Neural cell (in vitro differentiated cells): ENCODE measurements around the gene NFS1. TPM values are rescaled to one million over a fixed set of nuclear protein-coding genes. Genes with fewer than 3 reads are reported as not detected.
"Not testable (repeated sequence)": the region's sequence is repeated elsewhere in the genome, so short reads cannot be mapped to it uniquely, and the experiment has no call there.

Experiments used
- H2AFZ ChIP-seq: fragments of 200-600, 300-800 bp; sonication (generic), shearing (Covaris generic); 2 replicates; pipeline ENCODE4 v1.6.0; 2014; ENCODE audit warnings: low read depth, mild to moderate bottlenecking, antibody characterized with exemption, low read length, moderate library complexity
- H3F3A ChIP-seq: fragments of 200-600 bp; shearing (Covaris generic); 2 replicates; pipeline ENCODE4 v1.6.1; 2016; ENCODE audit warnings: mild to moderate bottlenecking, moderate library complexity, mixed read lengths, antibody characterized with exemption, low read length; ENCODE audit not compliant: insufficient read depth, poor library complexity, severe bottlenecking
- H3K27ac ChIP-seq: fragments of 200-600, 300-800 bp; sonication (generic), shearing (Covaris generic); 2 replicates; pipeline ENCODE4 v1.5.1; 2014; ENCODE audit warnings: mild to moderate bottlenecking, low read length, moderate library complexity
- H3K27me3 ChIP-seq: fragments of 300-800, 200-600 bp; sonication (generic), shearing (Covaris generic); 2 replicates; pipeline ENCODE4 v1.6.0; 2014; ENCODE audit warnings: mild to moderate bottlenecking, low read depth, low read length, moderate library complexity; ENCODE audit not compliant: insufficient read depth
- H3K36me3 ChIP-seq: fragments of 300-800, 200-600 bp; sonication (generic), shearing (Covaris generic); 2 replicates; pipeline ENCODE4 v1.5.1; 2014; ENCODE audit warnings: mild to moderate bottlenecking, antibody characterized with exemption, low read length, moderate library complexity; ENCODE audit not compliant: insufficient read depth
- H3K4me2 ChIP-seq: fragments of 300-800, 200-600 bp; sonication (generic), shearing (Covaris generic); 2 replicates; pipeline ENCODE4 v1.6.0; 2014; ENCODE audit warnings: mild to moderate bottlenecking, low read length
- H3K4me3 ChIP-seq: fragments of 300-800, 200-600 bp; sonication (generic), shearing (Covaris generic); 2 replicates; pipeline ENCODE4 v1.5.1; 2014; ENCODE audit warnings: mild to moderate bottlenecking, low read length, moderate library complexity
- H3K79me2 ChIP-seq: fragments of 200-600 bp; shearing (Covaris generic); replicated peaks from 2 replicates; pipeline ENCODE4 v1.6.0; 2014; ENCODE audit warnings: mild to moderate bottlenecking, low read length, moderate library complexity; ENCODE audit not compliant: insufficient read depth
- H3K9ac ChIP-seq: fragments of 300-800, 200-600 bp; sonication (generic), shearing (Covaris generic); 2 replicates; pipeline ENCODE4 v1.6.1; 2016; ENCODE audit warnings: mild to moderate bottlenecking, low read length, mixed read lengths
- H3K9me2 ChIP-seq: fragments of 200-600 bp; shearing (Covaris generic); 2 replicates; pipeline ENCODE4 v1.6.1; 2016; ENCODE audit warnings: mild to moderate bottlenecking, low read length, mixed read lengths; ENCODE audit not compliant: insufficient read depth
- H3K9me3 ChIP-seq: fragments of 200-600, 300-800 bp; sonication (generic), shearing (Covaris generic); 2 replicates; pipeline ENCODE4 v1.6.1; 2016; ENCODE audit warnings: mild to moderate bottlenecking, mixed run types, low read length, moderate library complexity, mixed read lengths
- H4K20me1 ChIP-seq: fragments of 200-600 bp; shearing (Covaris generic); 2 replicates; pipeline ENCODE4 v1.6.1; 2016; ENCODE audit warnings: mild to moderate bottlenecking, mixed run types; ENCODE audit not compliant: insufficient read depth
- MXI1 ChIP-seq: fragments of 450-650 bp; conservative IDR thresholded peaks from 2 replicates; pipeline ENCODE4 v1.6.1; 2014; ENCODE audit warnings: antibody characterized with exemption, mild to moderate bottlenecking; ENCODE audit not compliant: poor library complexity, severe bottlenecking
- POLR2AphosphoS5 ChIP-seq: IDR thresholded peaks from 2 replicates; pipeline ENCODE4 v1.6.1; 2012
- RAD21 ChIP-seq: fragments of 450-650 bp; conservative IDR thresholded peaks from 2 replicates; pipeline ENCODE4 v1.6.1; 2014; ENCODE audit warnings: antibody characterized with exemption, mild to moderate bottlenecking, moderate library complexity
- SMC3 ChIP-seq: fragments of 450-650 bp; conservative IDR thresholded peaks from 2 replicates; pipeline ENCODE4 v1.6.1; 2014; ENCODE audit warnings: antibody characterized with exemption, mild to moderate bottlenecking, moderate library complexity; ENCODE audit not compliant: poor library complexity
- TAF1 ChIP-seq: IDR thresholded peaks from 2 replicates; pipeline ENCODE4 v1.6.1; 2012; ENCODE audit warnings: low read depth
- polyA plus RNA-seq: library from polyadenylated mRNA; depleted of rRNA; stranded (reverse); fragments of >200 nt; gene quantifications from 2 replicates; pipeline ENCODE4 v1.2.3, GENCODE V29; 2014
- TF ChIP-seq, protein P1 (sequence below): fragments of 450-650 bp; IDR thresholded peaks from 2 replicates; pipeline ENCODE4 v1.5.1; 2014; ENCODE audit warnings: antibody characterized with exemption, mild to moderate bottlenecking, moderate library complexity; ENCODE audit not compliant: poor library complexity, severe bottlenecking

Gene NFS1
- polyA plus RNA-seq, 1 donor from 2014 or later: 55.2 TPM

DNA sequence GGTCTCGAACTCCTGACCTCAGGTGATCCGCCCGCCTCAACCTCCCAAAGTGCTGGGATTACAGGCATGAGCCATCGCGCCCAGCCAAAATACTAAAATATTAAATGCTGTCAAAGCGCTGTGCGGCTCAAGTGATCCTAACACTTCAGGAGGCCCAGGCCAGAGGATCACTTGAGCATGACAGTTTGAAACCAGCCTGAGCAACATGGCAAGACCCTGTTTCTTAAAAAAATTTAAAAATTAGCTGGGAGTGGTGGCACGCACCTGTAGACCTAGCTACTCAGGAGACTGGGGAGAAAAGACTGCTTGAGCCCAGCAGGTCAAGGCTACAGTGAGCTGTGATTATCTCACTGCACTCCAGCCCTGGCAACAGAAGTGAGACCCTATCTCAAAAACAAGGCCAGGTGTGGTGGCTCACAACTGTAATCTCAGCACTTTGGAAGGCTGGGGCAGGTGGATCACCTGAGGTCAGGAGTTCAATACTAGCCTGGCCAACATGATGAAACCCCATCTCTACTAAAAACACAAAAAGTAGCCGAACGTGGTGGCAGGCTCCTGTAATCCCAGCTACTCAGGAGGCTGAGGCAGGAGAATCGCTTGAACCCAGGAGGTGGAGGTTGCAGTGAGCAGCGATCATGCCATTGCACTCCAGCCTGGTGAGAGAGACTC lies 24.6 kb upstream of the NFS1 start:
- Histone ChIP-seq H3K79me2 (peaks cover 50% of the 10 kb centered on the region), H4K20me1 (peaks cover 36% of the 10 kb centered on the region)
- not testable (repeated sequence) for H2AFZ ChIP-seq, H3K36me3 ChIP-seq, H3F3A ChIP-seq, H3K9ac ChIP-seq, H3K27ac ChIP-seq, H3K27me3 ChIP-seq, H3K4me3 ChIP-seq, H3K9me3 ChIP-seq, H3K4me2 ChIP-seq, H3K9me2 ChIP-seq

GRCh38 chr20:35723275-35723639 lies 24.1 kb upstream of the NFS1 start:
- not testable (repeated sequence) for H3F3A ChIP-seq, H3K9me3 ChIP-seq, H3K36me3 ChIP-seq, H3K27me3 ChIP-seq, H3K27ac ChIP-seq, H2AFZ ChIP-seq, H3K4me3 ChIP-seq, H3K9ac ChIP-seq, H3K4me2 ChIP-seq, H3K9me2 ChIP-seq
- Histone ChIP-seq H4K20me1 (peaks cover 35% of the 10 kb centered on the region), H3K79me2 (peaks cover 49% of the 10 kb centered on the region)

- H2AFZ ChIP-seq: no peak overlapping the region
- peaks cover 3% of the 10 kb centered on the region for H3K36me3 ChIP-seq
- no peak overlapping the region for H3K4me3 ChIP-seq
- H3K9me2 ChIP-seq: no peaks in the 10 kb centered on the region
- no peak for TF ChIP-seq MXI1
- no peak for TF ChIP-seq SMC3
- TF ChIP-seq RAD21: no peak
- no peaks in the 10 kb centered on the region for H3K27me3 ChIP-seq
- no peak overlapping the region for H3K9ac ChIP-seq
- no peak overlapping the region for H3K4me2 ChIP-seq
- H3K79me2 ChIP-seq: peaks cover 44% of the 10 kb centered on the region
- no peaks in the 10 kb centered on the region for H3K9me3 ChIP-seq
- H3F3A ChIP-seq: no peaks in the 10 kb centered on the region
- peaks cover 31% of the 10 kb centered on the region for H4K20me1 ChIP-seq
- H3K27ac ChIP-seq: no peak overlapping the region
These were observed 22.5 kb upstream of the NFS1 start for GRCh38 chr20:35721621-35722020.

GRCh38 chr20:35721219-35721618 lies 22.1 kb upstream of the NFS1 start:
- Histone ChIP-seq H3K27ac (no peak overlapping the region), H3K79me2 (peaks cover 44% of the 10 kb centered on the region), H2AFZ (no peak overlapping the region), H4K20me1 (peaks cover 31% of the 10 kb centered on the region), H3K9ac (no peak overlapping the region), H3K9me3 (no peaks in the 10 kb centered on the region), H3K4me2 (no peak overlapping the region), H3K36me3 (peaks cover 3% of the 10 kb centered on the region), H3K9me2 (no peaks in the 10 kb centered on the region), H3F3A (no peaks in the 10 kb centered on the region), H3K4me3 (no peak overlapping the region), H3K27me3 (no peaks in the 10 kb centered on the region)
- no peak for TF ChIP-seq TAF1
- no peak for TF ChIP-seq MXI1
- TF ChIP-seq RAD21: no peak
- TF ChIP-seq, protein P1, sequence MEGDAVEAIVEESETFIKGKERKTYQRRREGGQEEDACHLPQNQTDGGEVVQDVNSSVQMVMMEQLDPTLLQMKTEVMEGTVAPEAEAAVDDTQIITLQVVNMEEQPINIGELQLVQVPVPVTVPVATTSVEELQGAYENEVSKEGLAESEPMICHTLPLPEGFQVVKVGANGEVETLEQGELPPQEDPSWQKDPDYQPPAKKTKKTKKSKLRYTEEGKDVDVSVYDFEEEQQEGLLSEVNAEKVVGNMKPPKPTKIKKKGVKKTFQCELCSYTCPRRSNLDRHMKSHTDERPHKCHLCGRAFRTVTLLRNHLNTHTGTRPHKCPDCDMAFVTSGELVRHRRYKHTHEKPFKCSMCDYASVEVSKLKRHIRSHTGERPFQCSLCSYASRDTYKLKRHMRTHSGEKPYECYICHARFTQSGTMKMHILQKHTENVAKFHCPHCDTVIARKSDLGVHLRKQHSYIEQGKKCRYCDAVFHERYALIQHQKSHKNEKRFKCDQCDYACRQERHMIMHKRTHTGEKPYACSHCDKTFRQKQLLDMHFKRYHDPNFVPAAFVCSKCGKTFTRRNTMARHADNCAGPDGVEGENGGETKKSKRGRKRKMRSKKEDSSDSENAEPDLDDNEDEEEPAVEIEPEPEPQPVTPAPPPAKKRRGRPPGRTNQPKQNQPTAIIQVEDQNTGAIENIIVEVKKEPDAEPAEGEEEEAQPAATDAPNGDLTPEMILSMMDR: no peak
- no peak for TF ChIP-seq POLR2AphosphoS5
- TF ChIP-seq SMC3: no peak
